ELF-1 (cell line): ENCODE data around the gene CCDC24.

ENCODE experiments used
- DNase-seq: peaks from one replicate; pipeline ENCODE4 v3.0.0-alpha.2; 2016; ENCODE audit warnings: low read depth, low spot score

The CCDC24 gene

DNA sequence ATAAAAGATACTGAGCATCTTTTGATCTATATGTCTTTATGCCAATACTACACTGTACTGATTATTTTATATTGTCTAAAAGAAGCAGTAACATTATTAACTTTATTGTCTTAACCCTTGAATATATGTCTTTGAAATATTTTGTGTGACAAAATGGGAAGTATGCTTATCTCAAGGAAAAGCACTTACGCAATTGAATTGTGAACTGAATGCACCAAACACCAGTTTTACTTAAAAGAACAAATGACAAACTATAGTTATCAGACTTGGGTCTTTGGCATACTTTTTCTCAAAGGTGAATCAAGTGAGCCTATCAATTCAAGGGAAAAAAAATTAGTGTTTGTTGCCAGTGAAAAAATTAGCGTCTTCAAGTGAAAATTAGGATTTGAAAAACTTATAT, 49.0 kb downstream of the CCDC24 start:
- no peak for DNase-seq

GRCh38 chr1:44040846-44041245, 49.4 kb downstream of the CCDC24 start:
- no peak for DNase-seq

DNA sequence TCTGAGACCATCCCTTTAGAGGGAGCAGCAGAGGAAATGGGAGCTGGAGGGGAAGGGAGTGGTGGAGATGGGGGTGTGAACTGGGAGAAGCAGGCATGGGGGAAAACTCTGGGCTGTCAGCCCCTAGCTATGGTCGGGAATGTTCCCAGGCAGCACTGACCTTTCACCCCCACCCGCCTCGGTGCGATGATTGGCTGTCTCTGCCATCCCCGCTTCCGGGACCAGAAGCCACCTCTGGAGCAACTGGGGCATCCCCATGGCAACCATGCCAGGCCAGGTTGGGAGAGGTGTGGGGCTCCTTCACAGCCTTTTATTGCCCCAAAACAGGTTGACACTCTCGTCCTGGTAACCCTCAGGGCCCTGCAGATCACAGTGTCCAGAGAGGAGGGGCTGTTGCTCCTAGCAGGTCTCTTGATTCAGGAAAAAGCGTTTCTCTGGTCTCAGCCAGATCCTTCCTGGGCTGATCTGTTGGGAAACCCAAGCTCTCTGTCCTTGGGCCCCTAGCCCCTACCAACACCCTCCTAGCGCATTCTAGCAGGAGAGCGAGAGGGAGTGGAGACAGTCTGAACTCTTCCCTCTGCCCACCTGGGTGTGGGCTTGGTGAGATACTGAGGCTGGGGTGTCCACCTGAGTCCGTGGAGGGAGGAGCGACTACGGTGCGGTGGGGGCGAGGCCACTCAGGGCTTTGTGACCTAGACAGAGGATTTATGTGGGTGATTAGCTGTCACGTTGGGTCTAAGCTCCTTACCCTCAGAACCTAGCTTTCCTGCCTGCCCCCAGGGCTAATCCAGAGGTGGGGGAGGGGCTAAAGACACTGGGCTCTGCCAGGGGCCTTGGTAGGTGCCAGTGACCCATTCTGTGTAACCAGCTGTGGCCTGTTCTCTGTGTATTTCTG, 52.0 kb downstream of the CCDC24 start:
- DNase-seq: no peak

- no peak for DNase-seq
These were observed 52.8 kb downstream of the CCDC24 start for GRCh38 chr1:44044071-44044801.

- no peak for DNase-seq
These were observed 53.7 kb downstream of the CCDC24 start for GRCh38 chr1:44045064-44045463.
